ENCODE data around the gene ARL6IP5. TPM values are rescaled to one million over a fixed set of nuclear protein-coding genes. Genes with fewer than 3 reads are reported as not detected.

ARL6IP5 gene
- polyA plus RNA-seq, 3 donors, result 69.3 to 458 (median 430) TPM

DNA sequence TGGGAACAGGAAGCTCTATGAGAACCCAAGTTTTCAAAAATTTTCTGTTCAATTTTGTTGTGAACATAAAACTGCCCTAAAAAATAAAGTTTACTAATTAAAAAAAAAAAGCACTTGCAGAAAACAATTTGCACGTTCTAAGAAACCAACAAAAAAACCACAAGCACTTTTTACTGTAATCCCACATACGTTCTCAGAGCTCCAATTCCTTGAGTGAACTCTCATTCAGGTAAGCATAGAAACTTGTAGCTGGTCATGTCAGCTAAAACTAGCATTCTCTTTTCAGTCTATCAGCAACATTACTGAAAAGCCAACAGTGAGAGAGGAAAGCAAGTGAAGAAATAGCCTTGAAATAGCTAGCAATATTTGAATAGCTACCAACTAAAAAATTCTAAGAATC is 21.1 kb upstream of the ARL6IP5 start:
- H3K9me3 Mint-ChIP-seq, result no peaks in the 10 kb centered on the region

GRCh38 chr3:69065318-69065964 is 19.3 kb upstream of the ARL6IP5 start:
- H3K27me3 Mint-ChIP-seq (ENCODE audit: low read depth in 3 of 3), result no peaks in the 10 kb centered on the region
- no peaks in the 10 kb centered on the region for H3K4me1 Mint-ChIP-seq
- TF ChIP-seq, protein P1, sequence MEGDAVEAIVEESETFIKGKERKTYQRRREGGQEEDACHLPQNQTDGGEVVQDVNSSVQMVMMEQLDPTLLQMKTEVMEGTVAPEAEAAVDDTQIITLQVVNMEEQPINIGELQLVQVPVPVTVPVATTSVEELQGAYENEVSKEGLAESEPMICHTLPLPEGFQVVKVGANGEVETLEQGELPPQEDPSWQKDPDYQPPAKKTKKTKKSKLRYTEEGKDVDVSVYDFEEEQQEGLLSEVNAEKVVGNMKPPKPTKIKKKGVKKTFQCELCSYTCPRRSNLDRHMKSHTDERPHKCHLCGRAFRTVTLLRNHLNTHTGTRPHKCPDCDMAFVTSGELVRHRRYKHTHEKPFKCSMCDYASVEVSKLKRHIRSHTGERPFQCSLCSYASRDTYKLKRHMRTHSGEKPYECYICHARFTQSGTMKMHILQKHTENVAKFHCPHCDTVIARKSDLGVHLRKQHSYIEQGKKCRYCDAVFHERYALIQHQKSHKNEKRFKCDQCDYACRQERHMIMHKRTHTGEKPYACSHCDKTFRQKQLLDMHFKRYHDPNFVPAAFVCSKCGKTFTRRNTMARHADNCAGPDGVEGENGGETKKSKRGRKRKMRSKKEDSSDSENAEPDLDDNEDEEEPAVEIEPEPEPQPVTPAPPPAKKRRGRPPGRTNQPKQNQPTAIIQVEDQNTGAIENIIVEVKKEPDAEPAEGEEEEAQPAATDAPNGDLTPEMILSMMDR (IDR thresholded peaks at IDR 0.05), result no peak
- H3K27ac Mint-ChIP-seq, result peak overlapping the region in 2 of 7 donors; percentile 12 to 45
- no peak overlapping the region for H3K4me3 ChIP-seq (replicated peaks in 1 of 3; ENCODE audit: low read depth in 2 of 3, low read length in 3 of 3)
- H3K4me1 ChIP-seq (ENCODE audit: control insufficient read depth in 1 of 2, insufficient read depth in 2 of 2, low read length in 2 of 2), result no peaks in the 10 kb centered on the region
- peaks cover 23% of the 10 kb centered on the region for H3K79me2 ChIP-seq (ENCODE audit: insufficient read depth, low read length)
- no peak overlapping the region for H2AFZ ChIP-seq (ENCODE audit: insufficient read depth, low read depth, low read length, poor library complexity, severe bottlenecking)
- H3K27me3 ChIP-seq (ENCODE audit: control insufficient read depth in 2 of 2, insufficient read depth in 2 of 2, low read length in 2 of 2), result no peaks in the 10 kb centered on the region
- no peaks in the 10 kb centered on the region for H3K9me3 ChIP-seq (replicated peaks in 1 of 2; ENCODE audit: control insufficient read depth in 1 of 2, insufficient read depth in 1 of 2, low read length in 2 of 2)
- DNase-seq, result no peak
- no peak overlapping the region for H3K4me2 ChIP-seq (replicated peaks; ENCODE audit: extremely low read depth, low read length, poor library complexity, severe bottlenecking)
- 100% methylated on average over 3 of the region's 6 CpGs for WGBS (ENCODE audit: insufficient coverage)
- peaks cover 52% of the 10 kb centered on the region for H4K20me1 ChIP-seq (ENCODE audit: insufficient read depth, low read length)
- no peak overlapping the region for H3K9ac ChIP-seq (ENCODE audit: insufficient read depth, low read length, poor library complexity, severe bottlenecking)
- H3K27ac ChIP-seq (ENCODE audit: low read depth in 1 of 2, low read length in 2 of 2), result no peak overlapping the region
- no peaks in the 10 kb centered on the region for H3K9me3 Mint-ChIP-seq
- peaks cover 75 to 97% of the 10 kb centered on the region in 2 donors for H3K36me3 ChIP-seq (replicated peaks in 1 of 2; ENCODE audit: control insufficient read depth in 1 of 2, insufficient read depth in 2 of 2, low read length in 2 of 2)
- intact Hi-C loops (cut with micrococcal nuclease), result no loop called here
- no peak overlapping the region for H3K4me3 Mint-ChIP-seq
- H3K36me3 Mint-ChIP-seq, result peaks cover 56 to 81% of the 10 kb centered on the region in 2 donors

More for the DNA sequence above, 21.1 kb upstream of the ARL6IP5 start:
- Histone ChIP-seq H3K4me2 (replicated peaks; ENCODE audit: extremely low read depth, low read length, poor library complexity, severe bottlenecking) (no peak overlapping the region), H4K20me1 (ENCODE audit: insufficient read depth, low read length) (peaks cover 44% of the 10 kb centered on the region), H3K9me3 (replicated peaks in 1 of 2; ENCODE audit: control insufficient read depth in 1 of 2, insufficient read depth in 1 of 2, low read length in 2 of 2) (no peaks in the 10 kb centered on the region), H3K79me2 (ENCODE audit: insufficient read depth, low read length) (peaks cover 12% of the 10 kb centered on the region), H2AFZ (ENCODE audit: insufficient read depth, low read depth, low read length, poor library complexity, severe bottlenecking) (no peak overlapping the region), H3K36me3 (replicated peaks in 1 of 2; ENCODE audit: control insufficient read depth in 1 of 2, insufficient read depth in 2 of 2, low read length in 2 of 2) (peaks cover 77 to 97% of the 10 kb centered on the region in 2 donors), H3K4me3 (replicated peaks in 1 of 3; ENCODE audit: low read depth in 2 of 3, low read length in 3 of 3) (no peak overlapping the region), H3K27ac (ENCODE audit: low read depth in 1 of 2, low read length in 2 of 2) (no peak overlapping the region), H3K27me3 (ENCODE audit: control insufficient read depth in 2 of 2, insufficient read depth in 2 of 2, low read length in 2 of 2) (no peaks in the 10 kb centered on the region), H3K4me1 (ENCODE audit: control insufficient read depth in 1 of 2, insufficient read depth in 2 of 2, low read length in 2 of 2) (peaks cover 4 to 7% of the 10 kb centered on the region in 2 donors), H3K9ac (ENCODE audit: insufficient read depth, low read length, poor library complexity, severe bottlenecking) (no peak overlapping the region)
- Mint-ChIP-seq H3K36me3 (peaks cover 64 to 86% of the 10 kb centered on the region in 2 donors), H3K4me1 (peaks cover 8% of the 10 kb centered on the region), H3K4me3 (no peak overlapping the region), H3K27me3 (ENCODE audit: low read depth in 3 of 3) (peaks cover 0 to 1% (median 0%) of the 10 kb centered on the region in 3 donors), H3K27ac (peak overlapping the region in 1 of 7 donors; percentile 42)
- DNase-seq, result no peak
- intact Hi-C loops (cut with micrococcal nuclease), result no loop called here
- TF ChIP-seq, protein P1 (IDR thresholded peaks at IDR 0.05), result no peak
- WGBS (ENCODE audit: insufficient coverage), result 61% methylated on average over 2 of the region's 2 CpGs
